Lower lobe of right lung (tissue), 2 donors: Measurements from ENCODE around the gene GOLGA6L10. TPM values are rescaled to one million over a fixed set of nuclear protein-coding genes. Genes with fewer than 3 reads are reported as not detected.
"Not testable (repeated sequence)": the region's sequence is repeated elsewhere in the genome, so short reads cannot be mapped to it uniquely, and the experiment has no call there.

ENCODE experiments used
- ATAC-seq, 2 donors: fragments of 200-7000 bp; cut with Tn5 transposase; one replicate each; pipeline ENCODE4 v1.9.1; 2020 to 2022; ENCODE audit warnings: mild to moderate bottlenecking in 2 of 2, moderate library complexity in 2 of 2
- DNase-seq: peaks from one replicate; pipeline ENCODE4 v3.0.0-alpha.2; 2020
- H3K27ac ChIP-seq: fragments of 200-600 bp; one replicate; pipeline ENCODE4 v1.8.0; 2022
- H3K27me3 ChIP-seq: fragments of 200-600 bp; one replicate; pipeline ENCODE4 v1.8.0; 2022; ENCODE audit warnings: low read depth
- H3K36me3 ChIP-seq: fragments of 200-600 bp; one replicate; pipeline ENCODE4 v1.8.0; 2022; ENCODE audit warnings: mild to moderate bottlenecking
- H3K4me1 ChIP-seq: fragments of 200-600 bp; one replicate; pipeline ENCODE4 v1.8.0; 2022
- H3K4me3 ChIP-seq: fragments of 200-600 bp; one replicate; pipeline ENCODE4 v1.8.0; 2022; ENCODE audit warnings: mild to moderate bottlenecking
- H3K9me3 ChIP-seq: fragments of 200-600 bp; one replicate; pipeline ENCODE4 v1.8.0; 2022
- CTCF ChIP-seq: fragments of 200-600 bp; IDR thresholded peaks from one replicate; pipeline ENCODE4 v1.8.0; 2022; ENCODE audit warnings: antibody characterized with exemption, mild to moderate bottlenecking
- intact Hi-C: fragments of 100-400 bp; cut with DNase I; formaldehyde crosslinking; loops from one replicate; pipeline ENCODE4 v1.11.0; 2022
- total RNA-seq: library from RNA; stranded (reverse); fragmentation: NEBNext Ultra II Directional; extraction: Animal tissue kit (Norgen Biotek cat#: 25700); gene quantifications from one replicate; pipeline ENCODE4 v1.2.1, GENCODE V29; 2021
- donor health status: DM: no; HTN: yes; CAD: no; lungs with severe emphysema.

Gene GOLGA6L10
- total RNA-seq, 1 donor from 2014 or later: 0.41 TPM

GRCh38 chr15:82317091-82317489 lies 32.2 kb downstream of the GOLGA6L10 start:
- H3K4me3 ChIP-seq: no peak overlapping the region
- no peak for ATAC-seq
- no peaks in the 10 kb centered on the region for H3K27me3 ChIP-seq
- H3K36me3 ChIP-seq: no peaks in the 10 kb centered on the region
- no peaks in the 10 kb centered on the region for H3K9me3 ChIP-seq
- no peak for DNase-seq
- H3K27ac ChIP-seq: no peak overlapping the region
- no peak for TF ChIP-seq CTCF
- no peaks in the 10 kb centered on the region for H3K4me1 ChIP-seq
- intact Hi-C loops: no loop called here

GRCh38 chr15:82316247-82317090 lies 32.8 kb downstream of the GOLGA6L10 start:
- H3K4me1 ChIP-seq, H3K27me3 ChIP-seq, H3K9me3 ChIP-seq, H3K4me3 ChIP-seq, H3K36me3 ChIP-seq, H3K27ac ChIP-seq, ATAC-seq, intact Hi-C loops, DNase-seq: not testable (repeated sequence)

GRCh38 chr15:82315519-82316246 lies 33.6 kb downstream of the GOLGA6L10 start:
- no peak overlapping the region for H3K4me3 ChIP-seq
- H3K9me3 ChIP-seq: no peaks in the 10 kb centered on the region
- H3K27ac ChIP-seq: no peak overlapping the region
- intact Hi-C loops: no loop called here
- TF ChIP-seq CTCF: no peak
- H3K4me1 ChIP-seq: no peaks in the 10 kb centered on the region
- H3K36me3 ChIP-seq: no peaks in the 10 kb centered on the region
- H3K27me3 ChIP-seq: no peaks in the 10 kb centered on the region
- no peak for DNase-seq
- ATAC-seq: no peak

- no peak overlapping the region for H3K4me3 ChIP-seq
- H3K27me3 ChIP-seq: no peaks in the 10 kb centered on the region
- no peaks in the 10 kb centered on the region for H3K36me3 ChIP-seq
- no peak for DNase-seq
- TF ChIP-seq CTCF: no peak
- no peaks in the 10 kb centered on the region for H3K4me1 ChIP-seq
- ATAC-seq: no peak
- H3K9me3 ChIP-seq: peaks cover 5% of the 10 kb centered on the region
- H3K27ac ChIP-seq: no peak overlapping the region
- intact Hi-C loops: no loop called here
Observed at GRCh38 chr15:82314769-82315518, 34.3 kb downstream of the GOLGA6L10 start.

GRCh38 chr15:82313951-82314768 lies 35.1 kb downstream of the GOLGA6L10 start:
- DNase-seq: not testable (repeated sequence)

GRCh38 chr15:82313446-82313845 lies 35.8 kb downstream of the GOLGA6L10 start:
- TF ChIP-seq CTCF: no peak
- ATAC-seq: no peak
- intact Hi-C loops: no loop called here

More at GRCh38 chr15:82313951-82314768, 35.1 kb downstream of the GOLGA6L10 start:
- ATAC-seq, intact Hi-C loops, H3K9me3 ChIP-seq, H3K4me1 ChIP-seq, H3K27ac ChIP-seq, H3K27me3 ChIP-seq, H3K4me3 ChIP-seq, H3K36me3 ChIP-seq: not testable (repeated sequence)

More at GRCh38 chr15:82313446-82313845, 35.8 kb downstream of the GOLGA6L10 start:
- Histone ChIP-seq H3K9me3 (peaks cover 5% of the 10 kb centered on the region), H3K27me3 (no peaks in the 10 kb centered on the region), H3K4me1 (no peaks in the 10 kb centered on the region), H3K4me3 (no peak overlapping the region), H3K36me3 (no peaks in the 10 kb centered on the region), H3K27ac (no peak overlapping the region)
- DNase-seq: no peak
